H9 (cell line): Measurements from ENCODE around the gene ZCCHC7. TPM values are rescaled to one million over a fixed set of nuclear protein-coding genes. Genes with fewer than 3 reads are reported as not detected.

Experiments
- DNase-seq: peaks from one replicate; pipeline ENCODE4 v3.0.0-alpha.2; 2017
- H2AFZ ChIP-seq: one replicate; pipeline ENCODE4 v1.6.1; 2013; ENCODE audit warnings: mild to moderate bottlenecking, low read length, control low read depth, moderate library complexity
- H2AK5ac ChIP-seq: 2 replicates; pipeline ENCODE4 v1.6.1; 2013; ENCODE audit warnings: low read length, control low read depth, mixed read lengths; ENCODE audit not compliant: insufficient read length
- H2BK120ac ChIP-seq: one replicate; pipeline ENCODE4 v1.6.1; 2013; ENCODE audit warnings: low read depth, mild to moderate bottlenecking, low read length, control low read depth, inconsistent platforms; ENCODE audit not compliant: poor library complexity, severe bottlenecking
- H2BK12ac ChIP-seq: 2 replicates; pipeline ENCODE4 v1.6.1; 2013; ENCODE audit warnings: low read length, control low read depth, mixed read lengths, low read depth; ENCODE audit not compliant: insufficient read length
- H2BK15ac ChIP-seq: 2 replicates; pipeline ENCODE4 v1.6.1; 2013; ENCODE audit warnings: low read depth, low read length, control low read depth
- H2BK20ac ChIP-seq: one replicate; pipeline ENCODE4 v1.6.1; 2013; ENCODE audit warnings: low read depth, mild to moderate bottlenecking, low read length, control low read depth, inconsistent platforms; ENCODE audit not compliant: poor library complexity, severe bottlenecking
- H2BK5ac ChIP-seq: 2 replicates; pipeline ENCODE4 v1.6.1; 2013; ENCODE audit warnings: low read length, control low read depth, mixed read lengths; ENCODE audit not compliant: insufficient read length
- H3K14ac ChIP-seq: 2 replicates; pipeline ENCODE4 v1.6.1; 2013; ENCODE audit warnings: low read length, control low read depth; ENCODE audit not compliant: insufficient read depth
- H3K18ac ChIP-seq: 2 replicates; pipeline ENCODE4 v1.6.1; 2013; ENCODE audit warnings: low read depth, mild to moderate bottlenecking, mixed read lengths, low read length, control low read depth; ENCODE audit not compliant: insufficient read length
- H3K23ac ChIP-seq: 2 replicates; pipeline ENCODE4 v1.6.1; 2013; ENCODE audit warnings: low read length, control low read depth, mixed read lengths, low read depth; ENCODE audit not compliant: insufficient read length
- H3K23me2 ChIP-seq: 2 replicates; pipeline ENCODE4 v1.6.1; 2013; ENCODE audit warnings: low read depth, mild to moderate bottlenecking, mixed read lengths, low read length, control low read depth; ENCODE audit not compliant: insufficient read length, poor library complexity, severe bottlenecking
- H3K27ac ChIP-seq: 2 replicates; pipeline ENCODE4 v1.5.1; 2013; ENCODE audit warnings: low read length, control low read depth, mixed read lengths, low read depth; ENCODE audit not compliant: insufficient read length
- H3K27me3 ChIP-seq: 2 replicates; pipeline ENCODE4 v1.6.1; 2013; ENCODE audit warnings: low read length, control low read depth, inconsistent platforms; ENCODE audit not compliant: insufficient read depth
- H3K4ac ChIP-seq: 2 replicates; pipeline ENCODE4 v1.6.1; 2013; ENCODE audit warnings: low read depth, mild to moderate bottlenecking, control low read depth, inconsistent platforms, low read length, moderate library complexity
- H3K4me1 ChIP-seq: 2 replicates; pipeline ENCODE4 v1.6.1; 2013; ENCODE audit warnings: low read length, control low read depth, inconsistent platforms; ENCODE audit not compliant: insufficient read depth
- H3K4me2 ChIP-seq: 2 replicates; pipeline ENCODE4 v1.6.1; 2013; ENCODE audit warnings: low read length, control low read depth, mixed read lengths; ENCODE audit not compliant: insufficient read length, insufficient read depth
- H3K56ac ChIP-seq: 2 replicates; pipeline ENCODE4 v1.6.1; 2013; ENCODE audit warnings: low read depth, mild to moderate bottlenecking, mixed read lengths, low read length, control low read depth; ENCODE audit not compliant: insufficient read length
- H3K79me1 ChIP-seq: 2 replicates; pipeline ENCODE4 v1.6.1; 2013; ENCODE audit warnings: low read depth, mild to moderate bottlenecking, moderate library complexity, low read length, control low read depth, inconsistent platforms; ENCODE audit not compliant: insufficient read depth, poor library complexity, severe bottlenecking
- H3K79me2 ChIP-seq: 2 replicates; pipeline ENCODE4 v1.6.1; 2013; ENCODE audit warnings: low read length, control low read depth, inconsistent platforms; ENCODE audit not compliant: insufficient read depth
- H3K9ac ChIP-seq: 2 replicates; pipeline ENCODE4 v1.6.1; 2013; ENCODE audit warnings: low read length, control low read depth, mixed read lengths; ENCODE audit not compliant: insufficient read length; ENCODE audit errors: extremely low read depth
- H3K9me3 ChIP-seq: one replicate; pipeline ENCODE4 v1.6.1; 2013; ENCODE audit warnings: low read depth, low read length, inconsistent platforms; ENCODE audit not compliant: control insufficient read depth
- H3T11ph ChIP-seq: one replicate; pipeline ENCODE4 v1.6.1; 2013; ENCODE audit warnings: mild to moderate bottlenecking, low read length, control low read depth, inconsistent platforms
- H4K20me1 ChIP-seq: one replicate; pipeline ENCODE4 v1.6.1; 2013; ENCODE audit not compliant: control insufficient read depth, insufficient read length, insufficient read depth
- H4K5ac ChIP-seq: 2 replicates; pipeline ENCODE4 v1.6.1; 2013; ENCODE audit warnings: low read depth, mild to moderate bottlenecking, mixed read lengths, low read length, control low read depth; ENCODE audit not compliant: insufficient read length
- H4K8ac ChIP-seq: replicated peaks from 2 replicates; pipeline ENCODE4 v1.6.1; 2013; ENCODE audit warnings: low read length, control low read depth, mixed read lengths, low read depth; ENCODE audit not compliant: insufficient read length
- H4K91ac ChIP-seq: 2 replicates; pipeline ENCODE4 v1.6.1; 2013; ENCODE audit warnings: low read depth, mild to moderate bottlenecking, moderate library complexity, mixed read lengths, low read length, control low read depth; ENCODE audit not compliant: insufficient read length
- H3K27ac Mint-ChIP-seq, 3 experiments: 2 replicates in 2 of 3; 3 replicates in 1 of 3; pipeline ENCODE4 v1.8.0; 2020 to 2021; ENCODE audit warnings: mixed read lengths in 3 of 3, mild to moderate bottlenecking in 1 of 3, moderate library complexity in 1 of 3
- H3K27me3 Mint-ChIP-seq: 2 replicates; pipeline ENCODE4 v1.8.0; 2021; ENCODE audit warnings: low read depth, mild to moderate bottlenecking, moderate library complexity, mixed read lengths
- H3K36me3 Mint-ChIP-seq, 3 experiments: 2 replicates in 2 of 3; 3 replicates in 1 of 3; pipeline ENCODE4 v1.8.0; 2020 to 2021; ENCODE audit warnings: low read depth in 3 of 3, mixed read lengths in 3 of 3; ENCODE audit not compliant: insufficient read depth in 1 of 3
- H3K4me1 Mint-ChIP-seq, 2 experiments: 2 replicates each; pipeline ENCODE4 v1.8.0; 2020; ENCODE audit warnings: mixed read lengths in 2 of 2
- H3K4me3 Mint-ChIP-seq, 2 experiments: 2 replicates in 1 of 2; 3 replicates in 1 of 2; pipeline ENCODE4 v1.8.0; 2020 to 2021; ENCODE audit warnings: mild to moderate bottlenecking in 2 of 2, mixed read lengths in 2 of 2, moderate library complexity in 1 of 2
- H3K9me3 Mint-ChIP-seq, 2 experiments: 2 replicates in 1 of 2; 3 replicates in 1 of 2; pipeline ENCODE4 v1.8.0; 2020; ENCODE audit warnings: mild to moderate bottlenecking in 2 of 2, mixed read lengths in 2 of 2, moderate library complexity in 1 of 2
- CTCF ChIP-seq: fragments of 200-600 bp; sonication (generic); conservative IDR thresholded peaks from 3 replicates; pipeline ENCODE4 v1.8.0; 2021; ENCODE audit warnings: antibody characterized with exemption, mild to moderate bottlenecking
- WGBS: extraction: QIAGEN DNeasy Blood & Tissue Kit; methylation state at CpG from one replicate; pipeline ENCODE4 v1.1.7; 2013; ENCODE audit warnings: missing lambda C conversion rate, low lambda C conversion rate, mixed read lengths; ENCODE audit not compliant: insufficient read length; ENCODE audit errors: extremely low coverage; 5-methylcytosine and 5-hydroxymethylcytosine counted together
- total RNA-seq: library from RNA; stranded (reverse); gene quantifications from 2 replicates; pipeline ENCODE4 v1.2.1, GENCODE V29; 2021

Gene ZCCHC7
- total RNA-seq, 1 experiment from 2014 or later: 20.3 TPM

DNA sequence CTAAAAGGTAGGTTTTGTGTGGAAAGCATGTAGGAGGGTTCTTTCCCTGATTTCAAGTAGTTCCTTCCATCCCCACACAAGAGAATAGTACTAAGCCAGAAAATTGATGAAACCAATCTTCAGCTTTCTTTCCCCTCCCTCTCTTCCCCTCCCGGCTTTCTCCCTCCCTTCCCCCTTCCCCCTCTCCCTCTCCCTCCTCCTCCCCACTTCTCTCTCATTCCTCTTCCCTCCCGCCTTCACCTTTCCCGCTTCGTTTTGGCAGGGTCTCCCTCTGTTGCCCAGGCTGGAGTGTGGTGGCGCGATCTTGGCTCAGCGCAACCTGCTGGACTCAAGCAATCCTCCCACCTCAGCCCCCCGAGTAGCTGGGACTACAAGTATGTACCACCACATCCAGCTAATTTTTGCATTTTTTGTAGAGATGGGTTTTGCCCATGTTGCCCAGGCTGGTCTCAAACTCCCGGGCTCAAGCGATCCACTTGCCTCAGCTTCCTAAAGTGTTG is 85.8 kb downstream of the ZCCHC7 start:
- H3K18ac ChIP-seq: no peak overlapping the region
- no peak overlapping the region for H3K9ac ChIP-seq
- no peak overlapping the region for H3K4ac ChIP-seq
- Mint-ChIP-seq H3K27me3 (no peaks in the 10 kb centered on the region; the same call in 1 of the 2 replicates), H3K27ac (peak overlapping the region in 2 of 3 experiments; percentile 13 to 66; a peak in 4 of 7 replicates), H3K4me1 (peaks cover 16 to 31% of the 10 kb centered on the region in 2 experiments), H3K36me3 (peaks cover 13 to 15% (median 14%) of the 10 kb centered on the region in 3 experiments), H3K9me3 (peaks cover 11 to 13% of the 10 kb centered on the region in 2 experiments), H3K4me3 (no peak overlapping the region)
- peaks cover 3% of the 10 kb centered on the region; the same call in 1 of the 2 replicates for H3K4me1 ChIP-seq
- H3K56ac ChIP-seq: no peak overlapping the region
- no peaks in the 10 kb centered on the region for H3K9me3 ChIP-seq
- no peak overlapping the region; the same call in 1 of the 2 replicates for H3K14ac ChIP-seq
- no peaks in the 10 kb centered on the region for H4K20me1 ChIP-seq
- no peak overlapping the region for H3T11ph ChIP-seq
- no peak overlapping the region for H3K4me2 ChIP-seq
- no peak overlapping the region for H2AFZ ChIP-seq
- no peak overlapping the region for H3K23ac ChIP-seq
- H2BK120ac ChIP-seq: no peak overlapping the region
- H3K79me1 ChIP-seq: peaks cover 4% of the 10 kb centered on the region
- no peak overlapping the region for H3K27ac ChIP-seq
- H4K5ac ChIP-seq: no peak overlapping the region
- H3K79me2 ChIP-seq: no peaks in the 10 kb centered on the region; the same call in 1 of the 2 replicates
- H2BK20ac ChIP-seq: no peak overlapping the region
- H2BK15ac ChIP-seq: no peak overlapping the region
- no peak overlapping the region for H4K91ac ChIP-seq
- H2AK5ac ChIP-seq: no peak overlapping the region
- H3K23me2 ChIP-seq: no peaks in the 10 kb centered on the region
- DNase-seq: no peak
- no peak for TF ChIP-seq CTCF
- H2BK12ac ChIP-seq: no peak overlapping the region
- WGBS: no CpG with 5 or more reads among the region's 10 CpGs
- H3K27me3 ChIP-seq: no peaks in the 10 kb centered on the region
- no peak overlapping the region for H4K8ac ChIP-seq
- H2BK5ac ChIP-seq: no peak overlapping the region
